Parathyroid adenoma (tissue), 2 donors: ENCODE results near the gene SPRTN.

Source experiments
- H2AFZ ChIP-seq: fragments of 300-600 bp; sonication (generic); one replicate; pipeline ENCODE4 v1.7.0; 2017; ENCODE audit warnings: antibody characterized with exemption, mild to moderate bottlenecking
- H3K27ac ChIP-seq: fragments of 300-600 bp; sonication (generic); one replicate; pipeline ENCODE4 v1.7.0; 2017
- H3K27me3 ChIP-seq: fragments of 300-600 bp; sonication (generic); one replicate; pipeline ENCODE4 v1.7.0; 2017; ENCODE audit warnings: low read length; ENCODE audit not compliant: control insufficient read depth, insufficient read depth
- H3K36me3 ChIP-seq: fragments of 300-600 bp; sonication (generic); one replicate; pipeline ENCODE4 v1.7.0; 2017; ENCODE audit warnings: low read length; ENCODE audit not compliant: control insufficient read depth, insufficient read depth
- H3K4me1 ChIP-seq: fragments of 300-600 bp; sonication (generic); one replicate; pipeline ENCODE4 v1.7.0; 2017; ENCODE audit warnings: control low read depth
- H3K4me2 ChIP-seq: fragments of 300-600 bp; sonication (generic); one replicate; pipeline ENCODE4 v1.7.0; 2017; ENCODE audit warnings: low read length
- H3K4me3 ChIP-seq: fragments of 300-600 bp; sonication (generic); one replicate; pipeline ENCODE4 v1.7.0; 2017; ENCODE audit warnings: low read depth, low read length
- H3K79me2 ChIP-seq: fragments of 300-600 bp; sonication (generic); one replicate; pipeline ENCODE4 v1.7.0; 2017; ENCODE audit warnings: control low read depth
- H3K9ac ChIP-seq: fragments of 300-600 bp; sonication (generic); one replicate; pipeline ENCODE4 v1.7.0; 2017; ENCODE audit warnings: mild to moderate bottlenecking
- H3K9me3 ChIP-seq: fragments of 300-600 bp; sonication (generic); one replicate; pipeline ENCODE4 v1.7.0; 2017; ENCODE audit warnings: low read length; ENCODE audit not compliant: control insufficient read depth
- CTCF ChIP-seq: fragments of 300-600 bp; sonication (generic); IDR thresholded peaks from one replicate; pipeline ENCODE4 v1.7.0; 2017; ENCODE audit warnings: antibody characterized with exemption, mild to moderate bottlenecking
- donor health status: primary hyperparathyroidism.

Gene SPRTN

DNA sequence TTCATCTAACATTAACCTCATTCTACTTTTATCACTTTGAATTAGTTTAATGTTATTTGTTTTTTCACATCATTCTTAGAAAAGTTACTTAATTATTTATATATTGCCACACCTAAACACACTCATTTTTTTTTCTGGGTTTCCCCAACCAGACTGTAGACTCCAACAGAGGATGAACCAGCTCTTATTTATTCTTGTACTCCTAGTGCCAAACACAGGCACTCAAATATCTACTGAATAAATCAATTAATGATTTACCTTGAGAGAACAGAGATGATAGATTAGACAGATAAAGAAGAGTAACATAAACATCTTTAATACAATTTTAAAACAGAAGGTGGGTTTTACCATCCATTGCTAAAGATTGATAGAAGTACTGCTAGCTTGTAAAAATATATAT lies 48.4 kb downstream of the SPRTN start:
- no peak for TF ChIP-seq CTCF

DNA sequence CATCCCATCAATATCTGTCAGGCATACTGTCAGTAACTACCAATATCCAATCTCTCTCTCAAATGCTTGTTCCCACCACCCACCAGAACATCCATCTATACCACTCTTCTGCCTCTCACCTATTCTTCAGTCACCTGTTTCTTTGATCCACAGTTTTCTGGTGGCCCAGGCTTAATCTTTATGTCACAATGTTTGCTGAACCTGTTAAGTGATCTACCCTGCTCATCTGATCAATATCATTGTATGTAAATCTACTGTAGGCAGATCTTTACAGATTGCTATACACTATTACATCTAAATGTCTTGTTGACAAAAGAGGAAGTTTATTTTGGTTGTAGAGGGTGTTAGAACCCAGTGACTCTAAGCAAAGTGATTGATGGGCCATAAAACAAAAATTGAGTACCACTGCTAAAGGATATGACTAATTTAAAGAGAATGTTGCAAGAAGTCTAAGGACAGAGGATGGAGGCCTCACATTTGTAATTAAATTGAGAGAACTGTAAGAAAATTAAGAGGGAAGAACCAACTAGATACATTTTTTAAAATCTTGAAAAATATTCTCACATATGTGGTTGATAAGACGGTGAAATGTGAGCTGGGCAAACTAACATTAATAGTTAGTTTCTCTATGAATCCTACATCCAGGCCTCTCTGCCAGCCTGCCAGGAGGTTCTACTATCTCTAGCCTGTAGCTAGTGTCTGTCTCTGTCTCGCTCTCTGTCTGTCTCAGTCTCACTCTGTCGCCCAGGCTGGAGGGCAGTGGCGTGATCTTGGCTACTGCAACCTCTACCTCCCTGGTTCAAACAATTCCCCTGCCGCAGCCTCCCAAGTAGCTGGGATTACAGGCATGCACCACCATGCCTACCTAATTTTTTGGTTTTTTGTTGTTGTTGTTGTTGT lies 49.9 kb downstream of the SPRTN start:
- no peak overlapping the region for H3K27ac ChIP-seq
- no peaks in the 10 kb centered on the region for H3K27me3 ChIP-seq
- no peak overlapping the region for H3K9ac ChIP-seq
- no peak for TF ChIP-seq CTCF
- H2AFZ ChIP-seq = no peak overlapping the region
- no peaks in the 10 kb centered on the region for H3K36me3 ChIP-seq
- no peak overlapping the region for H3K4me3 ChIP-seq
- H3K9me3 ChIP-seq = no peaks in the 10 kb centered on the region
- H3K79me2 ChIP-seq = peaks cover 10% of the 10 kb centered on the region
- no peak overlapping the region for H3K4me2 ChIP-seq
- no peaks in the 10 kb centered on the region for H3K4me1 ChIP-seq

More for the DNA sequence above, 48.4 kb downstream of the SPRTN start:
- no peak overlapping the region for H3K9ac ChIP-seq
- no peak overlapping the region for H3K27ac ChIP-seq
- H3K4me1 ChIP-seq = no peaks in the 10 kb centered on the region
- H2AFZ ChIP-seq = no peak overlapping the region
- no peak overlapping the region for H3K4me2 ChIP-seq
- H3K27me3 ChIP-seq = no peaks in the 10 kb centered on the region
- peaks cover 12% of the 10 kb centered on the region for H3K79me2 ChIP-seq
- no peak overlapping the region for H3K4me3 ChIP-seq
- no peaks in the 10 kb centered on the region for H3K9me3 ChIP-seq
- no peaks in the 10 kb centered on the region for H3K36me3 ChIP-seq

DNA sequence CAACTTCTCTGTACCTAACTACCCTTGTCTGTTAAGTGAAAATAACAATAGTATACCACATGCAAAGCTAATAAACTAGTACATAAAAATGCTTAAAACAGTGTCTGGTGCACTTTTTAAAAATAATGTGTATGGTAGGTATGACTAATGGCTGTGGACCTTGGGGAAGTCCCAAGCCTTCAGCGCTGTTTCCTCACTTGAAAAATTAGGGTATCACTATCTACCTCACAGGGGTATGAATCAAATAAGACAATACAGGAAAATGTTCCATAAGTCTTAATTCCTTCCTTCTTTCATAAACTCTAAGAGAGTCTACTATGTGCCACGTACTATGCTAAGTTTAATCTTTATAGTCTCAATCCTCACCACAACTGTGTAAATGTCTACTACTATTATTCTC lies 52.0 kb downstream of the SPRTN start:
- H3K79me2 ChIP-seq = peaks cover 6% of the 10 kb centered on the region
- no peaks in the 10 kb centered on the region for H3K36me3 ChIP-seq
- no peaks in the 10 kb centered on the region for H3K9me3 ChIP-seq
- no peak overlapping the region for H3K27ac ChIP-seq
- H3K4me1 ChIP-seq = no peaks in the 10 kb centered on the region
- H3K9ac ChIP-seq = no peak overlapping the region
- H2AFZ ChIP-seq = no peak overlapping the region
- H3K4me2 ChIP-seq = no peak overlapping the region
- no peaks in the 10 kb centered on the region for H3K27me3 ChIP-seq
- H3K4me3 ChIP-seq = no peak overlapping the region
- no peak for TF ChIP-seq CTCF

DNA sequence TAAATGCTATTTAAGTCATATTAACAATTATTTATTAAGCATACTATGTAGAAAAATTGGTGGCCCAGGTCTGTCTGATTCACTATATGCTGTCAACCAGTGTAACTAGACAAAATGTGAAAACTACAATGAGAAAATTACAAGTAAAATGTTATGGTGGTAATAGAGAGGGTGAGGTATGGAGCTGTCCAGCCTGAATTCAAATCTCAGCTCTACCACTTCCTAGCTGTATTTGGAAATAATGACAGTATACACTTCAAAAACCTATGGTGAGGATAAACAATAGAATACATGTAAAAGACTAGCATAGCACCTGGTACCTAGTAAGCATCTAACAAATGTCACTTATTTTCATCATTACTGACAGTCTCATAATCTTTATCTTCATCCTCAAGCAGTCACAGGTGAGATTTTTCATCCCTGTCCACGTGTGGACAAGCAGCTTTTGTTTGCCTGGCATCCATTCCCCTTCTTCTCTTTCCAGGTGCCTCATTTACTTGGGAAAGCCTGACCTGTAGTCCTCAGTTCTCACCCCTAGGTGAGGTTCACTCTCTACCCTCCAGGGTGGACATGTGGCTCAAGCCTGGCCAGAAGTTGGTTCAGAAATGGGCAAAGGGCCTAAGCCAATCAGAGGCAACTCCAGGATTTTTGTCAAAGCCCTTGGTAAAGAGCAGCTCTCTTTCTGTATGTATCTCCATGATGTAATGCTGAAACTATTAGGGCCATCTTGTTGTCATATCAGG lies 54.5 kb downstream of the SPRTN start:
- Histone ChIP-seq H3K4me1 (no peaks in the 10 kb centered on the region), H3K27ac (no peak overlapping the region), H3K9me3 (no peaks in the 10 kb centered on the region), H3K4me2 (no peak overlapping the region), H3K36me3 (no peaks in the 10 kb centered on the region), H3K27me3 (no peaks in the 10 kb centered on the region), H2AFZ (no peak overlapping the region), H3K9ac (no peak overlapping the region), H3K79me2 (peaks cover 7% of the 10 kb centered on the region), H3K4me3 (no peak overlapping the region)
- no peak for TF ChIP-seq CTCF
